ENCODE data around the gene KLHL2.

GRCh38 chr4:165185448-165185847, 21.9 kb upstream of the KLHL2 start:
- TF ChIP-seq, protein P1, sequence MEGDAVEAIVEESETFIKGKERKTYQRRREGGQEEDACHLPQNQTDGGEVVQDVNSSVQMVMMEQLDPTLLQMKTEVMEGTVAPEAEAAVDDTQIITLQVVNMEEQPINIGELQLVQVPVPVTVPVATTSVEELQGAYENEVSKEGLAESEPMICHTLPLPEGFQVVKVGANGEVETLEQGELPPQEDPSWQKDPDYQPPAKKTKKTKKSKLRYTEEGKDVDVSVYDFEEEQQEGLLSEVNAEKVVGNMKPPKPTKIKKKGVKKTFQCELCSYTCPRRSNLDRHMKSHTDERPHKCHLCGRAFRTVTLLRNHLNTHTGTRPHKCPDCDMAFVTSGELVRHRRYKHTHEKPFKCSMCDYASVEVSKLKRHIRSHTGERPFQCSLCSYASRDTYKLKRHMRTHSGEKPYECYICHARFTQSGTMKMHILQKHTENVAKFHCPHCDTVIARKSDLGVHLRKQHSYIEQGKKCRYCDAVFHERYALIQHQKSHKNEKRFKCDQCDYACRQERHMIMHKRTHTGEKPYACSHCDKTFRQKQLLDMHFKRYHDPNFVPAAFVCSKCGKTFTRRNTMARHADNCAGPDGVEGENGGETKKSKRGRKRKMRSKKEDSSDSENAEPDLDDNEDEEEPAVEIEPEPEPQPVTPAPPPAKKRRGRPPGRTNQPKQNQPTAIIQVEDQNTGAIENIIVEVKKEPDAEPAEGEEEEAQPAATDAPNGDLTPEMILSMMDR (IDR thresholded peaks at IDR 0.05): no peak
- no peak for TF ChIP-seq EP300 (IDR thresholded peaks at IDR 0.05)
- TF ChIP-seq POLR2A (IDR thresholded peaks at IDR 0.05): no peak

Data from tibial nerve (tissue), 4 donors.